ENCODE data around the gene KLHL17. TPM values are rescaled to one million over a fixed set of nuclear protein-coding genes. Genes with fewer than 3 reads are reported as not detected.
"Not testable (repeated sequence)": the region's sequence is repeated elsewhere in the genome, so short reads cannot be mapped to it uniquely, and the experiment has no call there.

KLHL17 gene
- total RNA-seq, 1 donor from 2014 or later: 6.6 TPM

DNA sequence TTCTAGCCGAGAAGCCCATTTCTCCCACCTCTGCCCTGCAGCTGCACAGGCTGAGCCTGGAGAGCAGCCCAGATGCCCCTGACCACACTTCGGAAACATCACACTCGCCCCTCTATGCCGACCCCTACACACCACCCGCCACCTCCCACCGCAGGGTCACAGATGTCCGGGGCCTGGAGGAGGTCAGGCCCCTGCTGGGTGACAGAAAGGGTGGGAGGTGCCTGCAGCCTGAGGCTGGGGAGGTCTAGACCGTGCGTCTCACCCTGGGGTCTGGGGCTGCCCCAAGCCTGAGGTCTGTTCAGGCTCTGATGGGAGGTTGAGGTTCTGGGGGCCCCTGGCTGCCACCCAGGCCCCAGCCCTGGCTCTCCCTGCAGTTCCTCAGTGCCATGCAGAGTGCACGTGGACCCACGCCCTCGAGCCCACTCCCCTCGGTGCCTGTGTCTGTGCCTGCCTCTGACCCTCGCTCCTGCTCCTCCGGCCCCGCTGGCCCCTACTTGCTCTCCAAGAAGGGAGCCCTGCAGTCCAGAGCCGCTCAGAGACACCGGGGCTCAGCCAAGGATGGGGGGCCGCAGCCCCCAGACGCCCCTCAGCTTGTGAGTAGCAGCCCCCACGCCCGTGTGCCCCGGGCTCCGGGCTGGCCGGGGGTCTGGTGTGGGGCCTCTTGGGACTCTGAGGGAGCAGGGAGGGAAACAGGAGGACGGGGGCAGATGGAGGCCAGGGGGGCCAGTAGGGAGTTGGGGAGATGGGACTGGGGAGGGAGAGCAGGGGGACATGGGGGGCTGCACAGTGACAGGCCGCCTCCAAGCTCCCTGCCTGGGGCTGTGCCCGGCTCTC lies 13.3 kb downstream of the KLHL17 start:
- ATAC-seq (peak; percentile 15), DNase-seq (peak; percentile 54)
- intact Hi-C loops (cut with micrococcal nuclease): no loop called here

DNA sequence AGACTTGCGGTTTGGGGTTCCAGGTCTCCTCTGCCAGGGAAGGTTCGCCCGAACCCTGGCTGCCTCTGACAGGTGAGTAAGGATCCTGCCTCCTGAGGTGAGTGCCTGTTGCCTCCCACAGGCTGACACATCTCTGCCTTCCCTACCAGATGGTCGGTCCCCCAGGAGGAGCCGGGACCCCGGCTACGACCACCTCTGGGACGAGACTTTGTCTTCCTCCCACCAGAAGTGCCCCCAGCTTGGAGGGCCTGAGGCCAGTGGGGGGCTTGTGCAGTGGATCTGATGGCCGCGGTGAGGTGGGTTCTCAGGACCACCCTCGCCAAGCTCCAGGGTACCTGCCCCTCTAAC lies 13.9 kb downstream of the KLHL17 start:
- peak; percentile 2 for ATAC-seq
- DNase-seq: peak; percentile 37
- intact Hi-C loops (cut with micrococcal nuclease): no loop called here

DNA sequence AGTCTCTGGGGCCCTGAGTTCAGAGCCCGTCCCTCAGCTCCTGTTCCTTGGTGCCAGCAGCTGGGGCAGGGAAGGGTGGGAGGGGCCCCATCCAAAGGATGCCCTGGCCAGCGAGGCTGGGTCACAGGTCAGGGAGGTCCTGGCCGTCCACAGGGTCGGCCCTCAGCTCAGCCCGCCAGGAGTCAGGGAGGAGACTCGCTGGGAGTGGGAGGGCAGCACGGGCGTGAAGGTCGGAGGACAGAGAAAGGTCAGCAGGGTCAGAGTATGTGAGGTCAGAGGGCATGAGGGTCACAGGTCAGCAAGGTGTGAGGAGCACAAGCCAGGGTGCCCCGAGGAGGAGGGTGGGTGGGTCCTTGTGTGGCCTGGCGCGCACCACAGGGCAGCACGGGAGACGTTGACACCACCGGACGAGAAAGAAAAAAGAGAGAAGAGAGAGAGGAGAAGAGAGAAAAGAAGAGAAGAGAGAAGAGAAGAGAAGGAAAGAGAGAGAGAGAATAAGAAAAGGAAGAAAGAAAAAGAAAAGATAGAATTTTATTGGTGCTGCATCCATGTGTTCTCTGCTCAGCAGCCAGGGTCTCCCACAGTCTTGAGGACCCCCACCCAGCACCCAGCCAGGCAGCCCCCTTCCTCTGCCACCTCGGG lies 14.4 kb downstream of the KLHL17 start:
- intact Hi-C loops (cut with micrococcal nuclease): no loop called here
- peak; percentile 4 for ATAC-seq
- peak; percentile 41 for DNase-seq

DNA sequence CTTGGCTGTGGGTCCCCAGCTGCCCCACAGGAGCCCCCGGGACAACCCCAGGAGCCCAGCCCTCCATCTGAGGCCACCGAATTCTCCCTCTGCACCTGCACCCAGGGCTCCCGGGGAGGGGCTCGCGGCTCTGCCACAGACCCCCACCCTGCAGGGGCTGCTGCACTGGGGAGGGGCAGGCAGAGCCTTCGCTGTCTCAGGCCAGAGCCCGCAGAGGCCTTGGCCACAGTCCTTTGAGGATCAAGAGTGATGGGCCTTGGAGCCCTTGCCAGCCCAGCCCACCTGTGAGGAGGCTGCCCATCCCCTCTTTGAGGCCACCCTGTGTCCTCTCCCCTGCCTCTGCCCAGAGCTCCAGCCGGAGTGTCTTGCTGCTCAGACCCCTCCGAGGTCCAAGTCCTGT lies 15.0 kb downstream of the KLHL17 start:
- intact Hi-C loops (cut with micrococcal nuclease): no loop called here
- ATAC-seq: no peak
- peak; percentile 31 for DNase-seq

DNA sequence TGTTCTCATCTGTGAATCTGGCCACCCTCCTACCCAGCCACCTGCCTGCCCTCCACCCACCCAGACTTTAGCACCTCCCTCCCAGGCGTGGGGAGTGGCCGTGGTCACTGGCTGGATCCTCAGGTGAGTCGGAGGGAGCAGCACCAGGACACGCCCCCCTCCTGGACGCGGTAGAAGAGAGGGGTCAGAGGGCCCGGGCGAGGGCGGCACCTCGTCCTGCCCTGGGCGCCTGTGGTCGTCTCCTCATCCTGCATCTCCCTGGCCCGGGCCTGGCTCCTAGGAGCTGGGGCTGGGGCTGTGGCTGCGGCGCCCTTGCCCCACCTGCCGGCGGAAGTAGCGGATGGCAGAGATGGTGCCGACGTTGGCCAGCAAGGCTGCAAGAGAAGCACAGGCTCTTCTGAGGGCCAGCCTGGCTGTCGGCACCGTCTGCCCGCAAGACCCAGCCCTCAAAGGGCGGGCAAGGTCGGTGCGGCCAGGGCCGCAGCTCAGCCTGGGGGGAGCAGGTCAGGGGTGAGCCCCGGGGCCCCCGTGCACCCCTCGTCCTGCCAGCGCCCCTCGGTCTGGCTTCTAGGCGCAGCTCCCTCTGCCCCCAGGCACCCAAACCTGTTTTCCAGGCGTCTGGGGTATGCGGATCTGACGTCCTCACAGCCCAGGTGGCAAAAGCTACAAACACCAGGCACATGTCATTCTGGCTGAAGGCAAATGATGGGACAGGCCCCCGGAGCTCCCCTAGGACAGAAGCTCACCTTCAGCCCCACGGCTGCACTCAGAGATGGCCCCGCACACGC lies 15.7 kb downstream of the KLHL17 start:
- intact Hi-C loops (cut with micrococcal nuclease): no loop called here
- peak; percentile 1 for ATAC-seq

DNA sequence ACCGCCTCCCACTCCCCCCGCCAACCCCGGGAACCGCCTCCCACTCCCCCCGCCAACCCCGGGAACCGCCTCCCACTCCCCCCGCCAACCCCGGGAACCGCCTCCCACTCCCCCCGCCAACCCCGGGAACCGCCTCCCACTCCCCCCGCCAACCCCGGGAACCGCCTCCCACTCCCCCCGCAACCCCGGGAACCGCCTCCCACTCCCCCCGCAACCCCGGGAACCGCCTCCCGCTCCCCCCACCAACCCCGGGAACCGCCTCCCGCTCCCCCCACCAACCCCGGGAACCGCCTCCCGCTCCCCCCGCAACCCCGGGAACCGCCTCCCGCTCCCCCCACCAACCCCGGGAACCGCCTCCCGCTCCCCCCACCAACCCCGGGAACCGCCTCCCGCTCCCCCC lies 16.4 kb downstream of the KLHL17 start:
- ATAC-seq; intact Hi-C loops (cut with micrococcal nuclease): not testable (repeated sequence)
- peak; percentile 70 for DNase-seq

More for the DNA sequence above, 15.7 kb downstream of the KLHL17 start:
- DNase-seq: peak; percentile 74

DNA sequence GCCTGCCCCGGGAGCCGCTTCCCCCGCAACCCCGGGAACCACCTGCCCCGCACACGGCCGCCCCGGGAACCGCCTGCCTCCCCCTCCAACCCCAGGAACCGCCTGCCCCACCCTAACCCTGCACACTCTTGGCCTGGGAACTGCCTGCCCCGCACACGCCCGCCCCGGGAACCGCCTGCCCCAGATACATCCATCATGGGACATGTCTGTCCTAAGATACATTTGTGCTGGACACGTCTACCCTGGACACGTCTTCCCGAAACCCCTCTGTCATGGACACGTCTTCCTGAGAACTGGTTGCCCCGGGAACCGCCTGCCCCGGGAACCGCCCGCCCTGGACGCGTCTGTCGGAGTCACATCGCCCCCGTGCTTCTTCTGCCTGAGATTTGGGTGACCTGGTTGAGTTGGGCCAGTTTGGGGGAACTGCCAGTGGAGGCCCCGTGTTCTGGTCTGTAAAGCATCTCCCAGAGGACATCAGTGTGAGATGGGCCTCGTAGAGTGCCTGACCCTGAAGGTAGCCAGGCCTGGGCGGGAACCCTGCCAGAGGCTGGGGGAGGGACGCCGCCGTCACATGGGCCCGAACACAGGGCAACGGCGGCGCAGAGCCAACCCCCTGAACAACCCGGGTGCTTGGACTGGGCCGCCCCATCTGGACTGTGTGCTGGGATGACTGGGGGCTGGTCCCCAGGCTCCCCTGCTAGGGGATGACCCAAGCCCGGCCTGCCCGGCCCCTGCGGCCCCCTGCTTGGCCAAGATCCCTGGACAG lies 17.9 kb downstream of the KLHL17 start:
- intact Hi-C loops (cut with micrococcal nuclease): no loop called here

DNA sequence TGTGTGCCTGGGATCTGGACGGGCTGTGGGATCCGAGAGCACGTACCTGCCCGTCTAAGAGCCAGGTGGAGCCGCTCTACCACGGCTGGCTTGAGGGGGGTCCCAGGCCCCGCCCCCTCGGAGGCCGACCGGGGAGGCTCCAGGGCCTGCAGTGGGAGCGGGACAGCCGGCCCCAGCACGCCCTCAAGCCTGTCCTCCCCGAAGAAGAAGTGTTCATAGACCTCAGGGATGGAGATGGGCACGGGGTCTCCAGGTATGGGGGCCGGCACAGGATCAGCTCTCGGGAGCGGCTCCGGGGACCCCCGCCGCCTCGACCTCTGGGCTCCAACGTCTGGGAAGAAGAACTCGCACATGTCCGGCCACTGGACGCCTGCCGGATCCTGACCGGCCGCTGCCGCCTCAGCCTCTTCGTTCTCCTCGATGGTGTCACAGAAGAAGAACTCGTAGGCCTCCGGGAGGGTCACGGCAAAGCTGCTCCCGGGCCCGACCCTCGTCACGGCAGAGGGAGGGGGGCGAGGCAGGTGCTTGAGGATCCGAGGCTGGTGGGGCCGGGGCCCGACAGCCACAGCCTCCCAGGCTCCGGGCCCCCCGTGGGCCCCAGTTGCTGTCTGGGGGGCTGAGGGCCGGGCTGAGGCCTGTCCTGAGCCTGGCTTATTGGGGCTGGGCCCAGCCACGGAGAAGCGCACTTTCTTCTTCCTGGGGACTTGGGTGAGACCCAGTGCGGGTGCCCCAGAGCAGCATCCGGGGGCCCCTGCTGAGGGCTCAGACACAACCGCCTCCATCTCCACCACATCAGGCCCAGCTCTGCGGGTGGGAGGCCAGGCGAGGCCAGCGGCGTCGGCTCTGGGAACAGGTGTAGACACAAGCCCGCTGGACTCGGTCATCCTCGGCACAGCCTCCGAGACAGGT lies 18.7 kb downstream of the KLHL17 start:
- intact Hi-C loops (cut with micrococcal nuclease): no loop called here
- no peak for ATAC-seq

More for the DNA sequence above, 17.9 kb downstream of the KLHL17 start:
- ATAC-seq: no peak
- peak; percentile 79 for DNase-seq

DNA sequence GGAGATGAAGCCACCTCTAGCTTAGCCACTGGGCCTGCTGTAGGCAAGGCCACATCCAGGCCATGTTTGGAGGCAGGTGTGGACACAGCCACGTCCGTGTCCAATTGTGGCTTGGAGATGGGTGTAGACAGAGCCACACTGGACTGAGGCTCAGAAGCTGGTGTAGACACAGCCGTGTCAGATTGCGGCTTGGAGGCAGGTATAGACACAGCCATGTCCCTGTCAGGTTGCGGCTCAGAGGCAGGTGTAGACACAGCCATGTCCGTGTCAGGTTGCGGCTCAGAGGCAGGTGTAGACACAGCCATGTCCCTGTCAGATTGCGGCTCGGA lies 19.3 kb downstream of the KLHL17 start:
- no peak for DNase-seq
- intact Hi-C loops (cut with micrococcal nuclease): no loop called here
- no peak for ATAC-seq

More for the DNA sequence above, 18.7 kb downstream of the KLHL17 start:
- DNase-seq: peak; percentile 44

DNA sequence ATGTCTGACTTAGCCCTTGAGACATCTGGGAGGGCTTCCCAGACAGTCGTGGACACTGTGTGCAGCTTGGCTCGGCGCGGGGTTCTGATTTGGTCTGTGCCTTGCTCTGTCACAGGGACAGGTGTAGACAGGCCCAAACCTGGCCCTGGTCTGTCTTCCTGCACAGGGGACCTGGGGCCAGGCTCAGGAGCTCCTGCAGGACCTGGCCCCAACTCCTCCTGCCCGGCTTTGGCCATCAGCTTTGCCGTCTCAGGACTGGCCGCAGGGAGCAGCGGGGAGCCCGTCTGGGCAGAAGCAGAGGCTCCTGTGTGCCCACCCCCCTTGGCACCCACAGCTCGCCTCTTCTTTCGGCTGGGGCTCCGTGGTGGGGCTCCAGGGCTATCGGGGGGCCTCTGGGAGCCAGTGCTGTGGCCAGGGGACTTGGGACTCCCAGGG lies 19.8 kb downstream of the KLHL17 start:
- peak; percentile 1 for ATAC-seq
- intact Hi-C loops (cut with micrococcal nuclease): no loop called here
- peak; percentile 52 for DNase-seq

DNA sequence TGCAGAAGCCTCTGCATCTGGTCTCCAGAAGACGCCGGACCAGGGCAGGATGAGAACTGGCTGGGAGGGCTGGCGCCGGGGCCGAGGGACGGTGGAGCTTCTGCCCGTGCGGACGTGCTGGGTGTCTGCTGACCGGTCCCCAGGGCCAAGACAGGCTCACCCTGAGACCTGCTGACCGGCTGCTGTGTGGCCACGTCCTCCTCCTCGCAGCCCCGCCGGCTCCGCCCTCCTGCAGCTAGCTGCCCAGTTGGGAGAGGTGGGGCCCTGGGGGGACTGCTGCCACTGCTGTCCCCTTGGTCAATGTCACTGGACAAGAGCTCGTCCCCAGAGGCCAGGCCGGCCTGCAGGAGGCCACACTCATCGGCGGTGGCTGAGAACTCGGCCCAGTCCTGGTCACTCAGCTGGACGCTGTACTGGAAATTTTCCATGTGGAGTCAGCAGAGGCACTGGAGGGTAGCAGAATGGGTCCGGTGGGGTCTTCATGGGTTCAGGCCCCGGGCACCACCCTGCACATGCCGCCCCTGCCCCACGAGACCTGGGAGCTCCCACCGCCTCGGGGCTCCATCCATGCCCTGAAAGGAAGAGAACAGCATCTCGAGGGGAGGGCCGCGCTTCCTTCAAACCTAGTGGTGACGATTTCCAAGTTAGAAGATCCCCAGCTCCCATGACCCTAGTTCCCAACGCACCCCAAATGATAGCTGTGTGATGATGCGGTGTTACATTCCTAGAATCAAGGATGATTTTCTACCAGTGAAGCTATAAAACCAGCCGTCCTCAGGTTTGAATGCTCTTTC lies 20.4 kb downstream of the KLHL17 start:
- peak; percentile 90 for DNase-seq
- intact Hi-C loops (cut with micrococcal nuclease): no loop called here
- ATAC-seq: peak; percentile 73

DNA sequence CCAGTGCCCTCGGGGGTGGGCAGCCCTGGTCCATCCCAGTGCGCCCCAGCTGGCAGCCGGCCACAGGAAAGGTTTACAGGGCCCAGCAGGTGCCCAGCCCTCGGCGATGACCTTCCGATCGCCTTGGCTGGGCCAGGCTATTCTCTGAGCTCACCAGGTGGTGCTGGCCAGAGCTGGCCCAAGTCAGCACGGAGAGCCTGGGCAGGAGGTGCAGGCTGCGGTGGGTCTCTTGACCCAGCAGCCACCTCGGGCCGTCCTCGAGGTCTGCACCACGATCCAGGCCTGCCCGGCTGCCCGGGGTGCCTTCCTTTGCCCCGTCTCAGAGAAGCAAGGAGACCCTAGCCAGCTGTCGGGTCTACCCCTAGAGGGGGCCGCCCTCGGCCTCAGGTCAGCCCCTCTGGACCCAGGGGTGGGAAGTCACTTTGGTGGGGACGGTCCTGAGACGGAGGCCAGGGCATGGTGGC lies 21.1 kb downstream of the KLHL17 start:
- peak; percentile 65 for DNase-seq
- intact Hi-C loops (cut with micrococcal nuclease): no loop called here
- peak; percentile 11 for ATAC-seq

DNA sequence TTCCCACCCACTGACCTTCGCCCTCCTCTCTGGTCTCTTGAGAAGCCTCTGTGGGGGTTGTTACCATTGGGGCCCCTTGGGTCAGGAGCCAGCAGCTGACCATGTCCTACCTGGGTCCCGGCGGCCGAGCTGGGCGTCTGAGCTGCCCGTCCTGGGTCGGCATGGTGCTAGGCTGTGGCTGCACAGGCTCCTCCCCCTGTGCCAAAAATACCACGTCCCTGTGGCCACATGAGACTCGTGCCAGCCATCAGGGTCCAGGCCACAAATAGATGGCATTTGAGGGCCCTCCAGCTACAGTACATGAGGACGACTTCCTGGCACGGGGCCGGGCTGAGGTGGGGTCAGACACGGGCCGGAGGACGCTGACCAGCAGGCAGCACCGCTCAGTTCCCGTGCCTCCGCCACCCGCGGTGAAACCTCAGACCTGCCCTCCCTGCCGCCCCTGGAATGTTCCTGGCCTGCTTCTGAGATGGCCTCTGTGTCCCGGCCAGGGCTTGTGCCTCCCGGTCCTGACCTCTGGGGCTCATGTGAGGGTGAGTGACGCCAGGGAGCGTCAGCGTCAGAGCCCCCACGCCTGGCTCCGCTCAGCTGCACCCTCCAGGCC lies 21.7 kb downstream of the KLHL17 start, which contains the start of gene PERM1:
TSS of gene PERM1 (minus strand) at position 139 of the 604 bp plus-strand sequence. CDS start 1,064 bp downstream, outside the sequence.
- intact Hi-C loops (cut with micrococcal nuclease): no loop called here
- peak; percentile 91 for DNase-seq
- ATAC-seq: peak; percentile 74

DNA sequence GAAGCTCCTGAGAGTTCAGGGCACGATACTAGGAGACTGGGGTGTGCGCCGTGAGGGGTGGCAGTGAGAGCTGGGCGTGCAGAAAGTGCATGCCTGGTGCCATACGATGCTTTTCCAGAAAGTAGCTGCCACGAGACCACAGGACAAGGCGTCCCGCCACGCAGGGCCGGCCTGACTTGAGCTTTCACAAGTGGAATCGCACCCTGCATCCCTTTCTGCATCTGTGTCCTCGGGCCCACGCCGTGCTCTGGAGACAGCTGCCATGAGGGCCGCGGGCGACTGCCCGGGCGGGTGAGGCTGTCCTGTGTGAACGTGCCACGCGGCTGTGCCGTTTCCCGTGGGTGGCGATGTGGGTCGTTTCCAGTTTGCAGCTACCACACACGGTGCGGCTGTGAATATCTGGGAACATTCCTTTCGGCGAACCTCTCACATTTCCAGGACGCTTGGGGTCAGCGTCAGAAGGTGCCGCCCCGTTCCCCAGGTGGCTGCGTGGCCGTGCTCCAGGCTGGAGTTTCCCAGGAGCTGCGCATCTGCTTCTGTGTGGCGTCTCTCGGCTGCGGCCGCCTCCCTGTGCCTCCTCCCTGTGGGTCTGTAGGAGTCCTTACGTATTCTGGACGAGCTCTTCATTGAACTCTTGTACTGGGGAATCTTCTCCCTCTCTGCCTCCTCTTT lies 22.5 kb downstream of the KLHL17 start:
- intact Hi-C loops (cut with micrococcal nuclease): no loop called here
- DNase-seq (peak; percentile 43), ATAC-seq (no peak)

DNA sequence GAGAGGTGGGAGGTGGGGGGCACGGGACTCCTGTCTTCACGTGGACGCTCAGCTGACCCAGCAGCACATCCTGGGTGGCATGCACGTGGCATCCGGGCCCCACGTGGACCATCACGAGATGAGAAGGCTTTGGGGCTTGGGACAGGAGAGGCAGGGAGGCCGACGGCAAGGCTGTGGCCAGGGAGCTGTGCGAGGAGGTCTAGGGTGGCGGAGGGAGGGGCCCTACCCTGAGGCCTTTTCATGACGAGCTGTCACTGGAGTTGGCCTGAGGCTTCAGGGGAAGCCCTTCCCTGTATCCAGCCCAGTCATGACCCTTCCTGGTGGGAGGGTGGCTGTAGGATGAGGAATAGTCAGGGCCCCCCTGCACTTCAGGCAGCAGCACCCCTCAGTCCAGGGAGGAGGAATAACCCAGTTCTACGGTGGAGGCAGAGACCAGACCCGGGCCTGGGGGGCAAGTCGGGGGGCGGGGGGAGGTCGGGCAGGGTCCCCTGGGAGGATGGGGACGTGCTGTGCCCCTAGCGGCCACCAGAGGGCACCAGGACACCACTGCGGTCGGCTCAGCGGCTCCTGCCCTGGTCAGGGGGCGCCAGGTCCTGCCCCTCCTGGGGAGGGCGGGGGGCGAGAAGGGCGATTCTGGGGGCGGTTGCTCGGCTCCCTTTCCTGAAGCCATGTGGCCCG lies 23.6 kb downstream of the KLHL17 start:
- DNase-seq: peak; percentile 71
- no peak for ATAC-seq

DNA sequence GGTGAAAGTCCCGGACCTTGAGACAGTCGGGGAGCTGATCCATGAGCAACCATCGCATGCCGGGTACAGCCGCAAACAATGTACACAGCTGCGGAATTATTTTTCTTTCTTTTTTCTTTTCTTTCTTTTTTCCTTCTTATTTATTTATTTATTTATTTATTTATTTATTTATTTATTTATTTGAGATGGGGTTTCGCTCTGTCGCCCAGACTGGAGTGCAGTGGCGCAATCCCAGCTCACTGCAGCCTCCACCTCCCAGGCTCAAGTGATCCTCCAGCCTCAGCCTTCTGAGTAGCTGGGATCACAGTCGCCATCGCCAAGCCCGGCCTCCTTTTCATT lies 24.1 kb downstream of the KLHL17 start:
- intact Hi-C loops (cut with micrococcal nuclease): no loop called here
- DNase-seq: no peak
- no peak for ATAC-seq

More for the DNA sequence above, 23.6 kb downstream of the KLHL17 start:
- intact Hi-C loops (cut with micrococcal nuclease): no loop called here
